Non-pigmented ciliary epithelial cell (primary cell): ENCODE measurements around the gene KCNQ1.

Experiments used
- DNase-seq: peaks from one replicate; pipeline ENCODE4 v3.0.0-alpha.2; 2010; ENCODE audit warnings: low read depth

KCNQ1 gene

DNA sequence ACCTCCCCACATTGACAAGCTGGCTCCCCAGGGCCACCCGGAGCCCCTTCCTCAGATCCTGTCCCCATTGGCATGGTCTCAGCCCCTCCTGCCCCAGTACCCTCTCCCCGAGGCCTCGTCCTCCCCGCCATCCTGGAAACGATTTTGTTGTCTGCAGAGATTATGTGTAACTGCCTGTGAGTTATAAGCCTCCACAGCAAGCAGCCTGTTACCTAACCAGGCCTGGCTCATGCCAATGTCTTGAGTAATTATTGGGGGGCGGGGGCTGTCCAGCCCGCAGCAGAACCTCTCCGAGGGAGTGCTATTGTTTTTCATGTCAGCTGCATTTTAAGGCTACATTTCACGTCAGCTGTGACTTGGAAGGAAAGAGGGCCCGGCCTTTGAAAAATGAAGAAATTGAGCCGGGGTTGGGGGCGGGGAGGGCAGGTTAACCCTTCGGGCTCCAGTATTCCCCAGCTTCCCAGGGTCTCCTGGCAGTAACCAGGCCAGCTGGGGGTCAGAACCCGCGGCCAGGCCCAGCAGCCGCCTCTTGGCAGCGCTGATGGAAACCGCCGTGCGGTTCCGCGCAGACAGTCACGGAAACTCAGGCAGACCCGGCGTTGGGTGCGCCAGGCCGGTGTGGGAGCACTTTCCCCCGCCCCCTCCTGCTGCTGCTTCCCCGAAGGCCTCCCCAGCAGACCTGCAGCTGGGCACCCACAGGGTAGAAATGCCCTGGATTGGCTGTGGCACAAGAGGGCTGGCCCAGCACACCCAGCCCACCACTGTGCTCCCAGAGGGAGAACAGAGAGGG lies 381.3 kb downstream of the KCNQ1 start:
- peak; percentile 91 for DNase-seq

DNA sequence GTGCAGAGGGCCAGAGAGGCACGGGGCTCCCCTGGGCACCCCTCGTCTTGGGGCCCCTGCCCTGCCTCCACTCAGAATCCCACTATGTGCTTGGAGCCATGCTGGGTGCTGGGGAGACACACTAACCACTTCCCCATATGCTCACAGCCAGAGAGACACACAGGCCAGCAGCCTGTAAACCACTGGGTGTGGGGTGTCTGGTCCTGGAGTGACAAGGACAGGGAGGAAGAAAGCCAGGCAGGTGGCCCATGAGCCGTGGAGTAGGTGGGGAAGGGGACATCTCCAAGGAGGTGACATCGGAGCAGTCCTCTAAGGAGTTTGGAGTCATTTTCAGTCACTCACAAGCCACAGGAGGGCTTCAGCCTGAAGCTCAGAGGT lies 381.9 kb downstream of the KCNQ1 start:
- no peak for DNase-seq

GRCh38 chr11:2827256-2827655 lies 382.4 kb downstream of the KCNQ1 start:
- DNase-seq: no peak

- DNase-seq: no peak
Observed at GRCh38 chr11:2827792-2828191, 383.0 kb downstream of the KCNQ1 start.

- no peak for DNase-seq
Observed at GRCh38 chr11:2828585-2829330, 383.9 kb downstream of the KCNQ1 start.

- no peak for DNase-seq
Observed at GRCh38 chr11:2830030-2830812, 385.4 kb downstream of the KCNQ1 start.

- DNase-seq: no peak
Observed at GRCh38 chr11:2830886-2831285, 386.1 kb downstream of the KCNQ1 start.

DNA sequence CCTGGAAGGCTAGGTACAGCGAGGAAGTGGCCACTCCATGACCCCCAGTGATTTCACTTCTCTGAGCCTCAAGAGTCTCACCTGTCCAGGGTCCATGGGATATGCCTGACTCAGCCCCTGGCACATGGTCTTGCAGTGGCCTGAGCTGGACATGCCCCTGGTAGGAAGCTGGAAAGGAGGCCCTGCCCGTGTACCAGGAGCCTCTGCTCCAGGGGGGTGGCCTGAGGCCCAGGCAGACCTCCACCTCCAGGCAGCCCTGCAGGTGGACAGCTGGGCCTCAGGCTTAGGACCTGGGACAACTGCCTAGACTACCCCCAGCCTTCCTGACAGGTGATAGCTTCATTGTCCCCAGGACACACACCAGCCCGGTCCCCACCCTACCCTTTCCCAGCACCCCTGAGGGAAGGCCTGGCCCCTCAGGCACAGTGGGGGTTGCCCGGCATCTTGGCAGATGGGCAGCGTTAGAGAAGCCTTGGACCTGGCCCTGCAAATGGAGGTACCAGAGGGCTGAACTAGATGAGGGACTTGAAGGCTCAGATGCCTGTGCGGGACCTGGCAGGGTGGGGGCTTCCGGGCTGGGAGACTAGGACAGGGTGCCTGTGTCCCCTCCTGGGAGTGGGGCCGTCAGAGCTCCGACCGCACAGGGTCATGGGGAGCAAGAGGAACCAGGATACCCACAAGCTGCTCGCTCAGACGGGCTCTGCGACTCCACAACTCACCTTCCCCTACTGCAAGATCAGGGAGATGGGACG lies 387.1 kb downstream of the KCNQ1 start:
- DNase-seq: no peak

DNA sequence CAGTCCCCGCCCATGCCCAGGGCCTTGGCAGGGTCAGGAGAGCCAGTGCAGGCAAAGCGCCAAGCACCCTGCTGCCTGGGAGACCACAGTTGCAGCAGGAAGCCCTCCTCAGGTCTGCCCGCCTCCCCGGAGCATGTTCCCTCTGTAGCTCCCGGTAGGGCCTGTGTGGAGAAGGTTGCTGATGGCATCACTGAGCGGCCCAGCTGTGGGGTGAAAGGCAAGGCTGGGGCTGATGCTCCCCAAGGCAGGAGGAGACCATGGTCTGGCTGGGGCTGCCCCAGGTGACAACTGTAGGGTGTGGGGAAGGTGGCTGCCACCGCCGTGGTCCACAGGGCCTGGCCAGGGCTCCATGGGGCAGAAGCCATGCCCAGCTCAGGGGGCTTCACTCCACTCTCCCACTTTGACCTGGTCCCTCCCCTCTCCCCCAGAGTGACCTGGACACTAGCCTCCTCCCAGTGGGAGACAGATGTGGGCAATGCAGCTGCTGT lies 387.8 kb downstream of the KCNQ1 start:
- DNase-seq: no peak

DNA sequence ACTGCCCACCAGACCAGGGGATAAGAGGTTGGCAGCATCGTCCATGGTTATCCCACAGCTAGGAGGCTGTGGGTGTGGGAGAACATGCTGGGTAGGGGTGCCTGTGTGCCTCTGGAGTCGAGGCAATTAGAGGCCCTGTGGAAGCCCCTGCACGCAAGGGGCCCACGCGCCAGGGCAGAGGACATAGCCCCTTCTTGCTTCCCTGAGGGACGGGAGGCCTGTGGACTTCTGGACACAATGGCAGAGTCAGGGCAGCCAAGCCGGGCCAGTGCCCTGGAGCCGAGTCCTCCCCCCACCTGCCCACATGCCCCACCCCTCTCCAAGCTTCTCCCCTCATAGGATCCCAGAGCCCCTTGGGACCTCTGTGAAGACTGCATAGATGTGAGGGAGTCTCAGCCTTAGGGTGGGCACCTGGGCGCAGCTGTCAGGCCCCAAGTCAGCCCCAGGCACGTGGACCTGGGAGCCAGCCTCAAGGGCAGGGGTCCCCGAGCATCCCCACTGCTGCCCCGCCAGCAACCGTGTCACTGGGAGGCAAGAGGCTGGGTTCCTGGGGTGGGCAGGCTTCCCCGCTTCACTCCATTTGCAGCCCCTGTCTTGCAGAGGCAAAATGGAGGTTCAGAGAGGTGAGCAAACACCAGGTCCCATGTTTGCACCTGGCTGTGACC lies 388.4 kb downstream of the KCNQ1 start:
- no peak for DNase-seq

- DNase-seq: no peak
Observed at GRCh38 chr11:2833716-2834502, 389.1 kb downstream of the KCNQ1 start.

- no peak for DNase-seq
Observed at GRCh38 chr11:2834503-2835273, 389.9 kb downstream of the KCNQ1 start.

DNA sequence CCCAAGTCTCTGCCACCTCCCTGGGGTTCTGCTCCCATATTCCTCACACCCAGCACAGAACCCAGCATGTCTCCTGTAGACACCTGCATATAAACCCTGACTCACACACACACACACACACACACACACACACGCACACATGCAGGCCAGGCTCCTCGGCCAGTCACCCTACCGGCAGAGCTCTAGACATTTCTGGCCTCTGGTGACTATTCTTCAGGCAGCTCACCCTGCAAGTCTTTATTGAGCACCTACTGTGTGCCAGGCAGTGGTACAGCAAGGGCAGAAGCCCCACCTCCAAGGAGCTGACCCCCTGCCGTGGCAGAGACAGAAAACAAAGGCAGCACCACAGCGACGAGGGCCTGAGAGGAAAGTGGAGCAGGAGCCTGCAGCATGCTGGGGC lies 390.5 kb downstream of the KCNQ1 start:
- DNase-seq: no peak

DNA sequence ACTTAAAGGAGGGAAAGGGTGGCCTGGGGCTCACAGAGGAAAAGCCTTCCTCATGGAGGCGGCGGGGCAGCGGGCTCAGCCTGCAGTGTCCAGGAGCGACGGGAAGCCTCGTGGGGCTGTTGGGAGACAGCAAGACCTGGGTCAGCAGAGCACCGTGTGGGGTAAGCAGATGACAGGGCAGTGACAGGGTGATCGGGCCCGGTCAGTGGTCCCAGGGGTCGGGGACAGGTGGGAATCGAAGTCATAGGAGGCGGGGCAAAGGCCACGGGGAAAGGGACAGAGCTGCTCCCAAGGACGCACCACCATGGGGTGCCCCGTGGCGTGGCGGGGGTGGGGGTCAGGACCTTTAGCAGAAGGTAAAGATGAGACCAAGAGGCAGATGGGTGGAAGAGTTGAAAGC lies 390.9 kb downstream of the KCNQ1 start:
- no peak for DNase-seq

DNA sequence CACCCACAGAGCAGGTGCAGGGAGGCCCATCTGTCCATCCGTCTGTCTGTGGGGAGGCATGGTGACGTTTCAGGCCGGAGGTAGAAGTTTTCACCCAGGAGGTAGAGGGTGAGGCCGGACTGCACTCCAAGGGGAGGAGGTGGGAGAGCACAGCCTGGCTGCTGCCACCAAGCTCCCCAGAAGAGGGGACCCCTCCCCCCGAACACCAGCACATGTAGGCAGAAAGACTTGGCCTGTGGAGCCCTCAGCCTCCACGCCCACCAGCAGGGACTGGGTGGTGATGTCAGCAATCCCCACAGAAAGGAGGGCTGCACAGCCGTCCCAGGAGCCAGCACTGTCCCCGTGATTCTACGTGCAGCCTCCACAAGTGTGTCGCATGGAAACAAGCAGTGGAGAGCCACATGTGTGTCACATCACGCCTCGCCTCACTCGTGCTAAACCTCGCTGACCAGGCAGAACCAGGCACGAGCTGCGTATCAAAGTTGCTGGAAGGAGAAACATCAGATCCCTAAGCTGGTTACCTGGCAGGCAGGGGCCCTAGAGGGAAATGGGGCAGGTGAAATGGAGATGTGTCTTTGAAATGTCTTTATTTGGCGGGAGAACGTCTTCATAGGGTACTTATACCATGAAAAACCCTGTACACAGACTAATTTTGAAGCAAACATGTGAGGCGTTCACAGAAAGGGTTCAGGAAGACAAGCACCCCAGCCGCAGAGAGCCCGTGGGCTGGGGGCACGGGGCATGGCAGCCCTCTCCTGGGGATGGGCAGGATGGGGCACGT lies 391.7 kb downstream of the KCNQ1 start:
- no peak for DNase-seq

GRCh38 chr11:2837096-2837601 lies 392.3 kb downstream of the KCNQ1 start:
- DNase-seq: no peak

- DNase-seq: no peak
Observed at GRCh38 chr11:2837651-2838050, 392.8 kb downstream of the KCNQ1 start.

DNA sequence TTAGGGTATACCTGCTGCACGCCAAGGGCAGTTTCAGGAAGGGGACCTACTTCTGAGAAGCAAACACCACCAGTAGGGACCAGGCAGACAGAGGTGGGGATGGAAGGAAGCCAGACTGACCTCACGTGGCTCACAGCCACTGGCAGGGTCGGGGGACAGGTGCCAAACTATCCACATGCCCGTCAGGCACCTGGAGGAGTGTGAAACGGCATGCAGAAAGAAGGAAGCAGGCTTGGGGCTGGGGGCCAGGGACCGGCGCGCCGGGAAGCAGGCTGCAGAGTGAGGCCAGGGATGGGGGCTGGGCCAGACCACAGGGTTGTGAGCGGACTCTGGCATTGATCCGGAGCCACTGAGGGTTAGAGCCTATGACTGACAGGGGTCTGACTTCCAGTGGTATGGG lies 393.3 kb downstream of the KCNQ1 start:
- DNase-seq: no peak
